DMS79 (cell line): Measurements from ENCODE around the gene CEACAM3.
A peak's percentile ranks its signal among the peaks of the same experiment; 100 is the strongest.
"Not testable (repeated sequence)": the region's sequence is repeated elsewhere in the genome, so short reads cannot be mapped to it uniquely, and the experiment has no call there.

ENCODE experiments used
- DNase-seq: peaks from one replicate; lab custom pipeline; 2025; lab: John Stamatoyannopoulos, UW

CEACAM3 gene

DNA sequence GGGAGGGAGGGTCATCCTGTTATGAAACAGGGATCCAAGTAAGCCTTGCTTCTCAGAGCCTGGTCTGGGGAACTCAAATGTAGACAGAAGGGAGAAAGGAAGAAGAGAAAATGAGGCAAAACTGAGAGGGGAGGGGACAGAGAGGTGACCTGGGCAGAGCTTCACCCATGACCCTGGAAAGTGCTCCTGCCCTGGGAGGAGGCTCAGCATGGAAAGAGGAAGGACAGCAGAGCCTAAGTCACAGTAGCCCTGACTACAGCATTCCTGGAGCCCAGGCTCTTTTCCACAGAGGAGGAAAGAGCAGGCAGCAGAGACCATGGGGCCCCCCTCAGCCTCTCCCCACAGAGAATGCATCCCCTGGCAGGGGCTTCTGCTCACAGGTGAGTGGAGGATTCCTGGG, at the start of gene CEACAM3:
CEACAM3 (plus strand) TSS at position 226 of the 400 bp plus-strand sequence; CDS start at position 317, 91 bp downstream.
- no peak for DNase-seq

DNA sequence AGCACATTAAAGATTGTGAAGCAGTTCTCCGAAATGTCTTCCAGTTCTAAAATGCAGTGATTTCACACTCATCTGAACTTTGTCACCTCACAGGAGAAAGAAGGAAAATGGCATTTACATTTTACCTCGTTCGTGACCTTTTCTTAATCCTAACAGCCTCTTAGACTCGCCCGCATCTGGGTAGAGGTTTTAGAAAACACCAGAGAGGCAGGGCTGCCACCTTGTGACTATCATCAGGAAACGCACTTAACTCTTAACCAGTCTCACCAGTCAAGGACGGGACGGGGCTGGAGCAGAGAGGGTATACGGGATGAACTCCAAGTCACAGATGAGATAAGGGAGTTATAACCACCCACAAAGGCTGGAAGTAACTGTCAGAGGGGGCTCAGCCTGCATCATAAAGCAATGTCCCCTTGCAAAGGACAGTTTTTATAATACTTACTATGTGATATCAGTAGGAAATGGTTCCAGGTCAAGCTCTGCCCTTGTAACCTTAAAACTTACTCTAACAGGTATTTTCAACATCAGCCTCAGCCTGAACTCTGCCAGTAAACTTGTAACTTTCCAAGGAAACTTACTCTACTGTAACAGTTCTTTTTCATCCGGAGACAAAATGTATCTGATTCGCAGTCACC, 49.7 kb upstream of the CEACAM3 start:
- DNase-seq: peak; percentile 80

DNA sequence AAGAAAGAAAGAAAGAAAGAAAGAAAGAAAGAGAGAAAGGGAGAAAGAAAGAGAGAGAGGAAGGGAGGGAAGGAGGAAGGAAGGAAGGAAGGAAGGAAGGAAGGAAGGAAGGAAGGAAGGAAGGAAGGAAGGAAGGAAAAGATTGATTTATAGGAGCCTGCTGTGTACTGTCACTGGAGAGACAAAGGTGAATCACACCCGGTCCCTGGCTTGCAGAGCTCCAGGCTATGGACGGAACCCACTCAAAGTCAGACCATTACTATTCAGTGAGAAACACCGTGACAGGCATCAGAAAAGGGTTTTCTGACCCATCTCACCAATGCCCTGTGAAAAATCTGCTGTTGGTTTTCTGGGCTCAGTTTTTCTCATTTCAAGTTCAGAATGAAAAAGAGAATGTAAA, 48.4 kb upstream of the CEACAM3 start:
- DNase-seq: no peak

DNA sequence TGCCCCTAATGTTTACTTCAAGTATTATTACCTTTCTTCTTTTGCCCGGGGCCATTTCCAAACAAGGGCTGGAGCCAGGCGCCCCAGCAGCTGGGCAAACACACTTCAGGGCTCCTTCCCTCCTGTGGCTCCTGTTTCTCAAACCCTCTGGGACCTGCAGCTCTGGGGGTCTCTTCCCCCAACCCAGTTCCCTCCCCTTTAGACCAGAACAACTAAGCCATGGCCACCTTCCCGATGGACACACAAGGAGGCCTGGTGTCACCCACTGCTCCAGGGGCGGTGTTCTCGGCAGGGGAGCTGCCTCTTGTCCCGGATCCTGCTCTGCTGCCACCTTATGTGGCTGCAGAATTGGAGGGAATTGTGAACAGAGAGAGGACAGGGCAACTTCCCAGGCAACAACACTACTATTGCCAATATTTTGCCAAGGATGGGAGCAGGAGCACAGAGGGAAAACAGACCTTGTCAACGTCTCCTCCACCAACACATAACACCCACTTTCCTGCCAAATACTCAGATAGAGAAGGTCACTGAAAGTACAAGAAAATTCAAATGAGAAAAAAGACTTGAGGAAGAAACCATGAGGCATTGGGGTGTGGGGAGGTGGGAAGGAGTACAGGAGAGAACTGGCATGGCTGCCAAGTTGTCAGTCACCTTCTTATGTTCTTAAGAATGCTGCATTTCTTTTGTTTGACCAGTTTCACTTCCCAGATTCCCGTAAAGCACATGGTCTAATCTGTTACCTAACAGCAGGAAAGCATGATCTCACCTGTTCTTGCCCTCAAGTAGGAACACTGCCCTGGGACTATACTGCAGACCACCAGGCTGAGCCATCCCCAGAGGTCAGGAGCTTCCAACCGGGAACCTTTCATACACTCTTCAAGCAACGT, 45.9 kb upstream of the CEACAM3 start:
- DNase-seq: peak; percentile 87

DNA sequence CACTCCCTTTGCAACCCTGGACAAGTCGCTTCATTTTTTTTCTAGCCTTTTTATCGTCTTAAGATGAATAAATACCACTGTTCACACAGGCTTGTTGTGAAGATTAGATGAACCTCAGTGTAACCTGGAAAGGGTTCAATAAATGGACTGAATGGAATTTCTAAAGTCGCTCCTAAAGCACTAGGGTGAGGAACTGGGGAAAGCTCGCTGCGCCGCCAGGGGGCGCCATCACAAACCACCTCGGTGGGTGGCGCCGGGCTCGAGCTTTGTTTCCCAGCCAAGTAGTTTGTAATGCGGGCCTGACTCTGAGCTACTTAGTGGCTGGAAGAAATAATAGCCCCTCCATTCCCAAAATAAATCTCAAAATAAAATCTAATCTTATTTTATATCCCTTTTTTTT, 43.2 kb upstream of the CEACAM3 start:
- no peak for DNase-seq

DNA sequence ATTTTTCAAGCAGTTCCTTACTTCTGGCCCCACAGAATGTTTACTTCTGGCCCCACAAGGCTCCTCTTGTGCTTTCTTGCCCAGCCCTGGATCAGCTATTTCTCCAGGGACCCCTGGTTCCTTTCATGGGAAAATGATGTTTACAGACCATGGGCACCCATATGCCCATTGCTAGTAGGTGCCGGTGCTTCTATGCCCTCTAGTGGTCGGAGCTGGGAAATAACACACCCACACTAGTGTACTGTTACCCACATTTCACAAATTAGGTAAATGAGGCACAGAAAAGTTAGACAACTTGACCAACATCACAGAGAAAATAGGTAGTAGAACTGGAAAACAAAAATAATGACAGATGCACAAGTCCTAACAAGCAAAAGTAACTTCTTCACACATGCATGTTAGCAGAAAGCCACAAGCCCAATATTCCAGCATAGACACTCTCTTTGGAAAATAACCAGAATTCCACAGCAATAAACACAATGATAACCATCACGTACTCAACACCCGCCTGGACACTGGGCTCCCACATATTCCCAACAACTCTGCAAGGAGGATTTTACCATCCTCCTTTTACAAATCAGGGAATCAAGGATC, 42.4 kb upstream of the CEACAM3 start:
- DNase-seq: no peak

DNA sequence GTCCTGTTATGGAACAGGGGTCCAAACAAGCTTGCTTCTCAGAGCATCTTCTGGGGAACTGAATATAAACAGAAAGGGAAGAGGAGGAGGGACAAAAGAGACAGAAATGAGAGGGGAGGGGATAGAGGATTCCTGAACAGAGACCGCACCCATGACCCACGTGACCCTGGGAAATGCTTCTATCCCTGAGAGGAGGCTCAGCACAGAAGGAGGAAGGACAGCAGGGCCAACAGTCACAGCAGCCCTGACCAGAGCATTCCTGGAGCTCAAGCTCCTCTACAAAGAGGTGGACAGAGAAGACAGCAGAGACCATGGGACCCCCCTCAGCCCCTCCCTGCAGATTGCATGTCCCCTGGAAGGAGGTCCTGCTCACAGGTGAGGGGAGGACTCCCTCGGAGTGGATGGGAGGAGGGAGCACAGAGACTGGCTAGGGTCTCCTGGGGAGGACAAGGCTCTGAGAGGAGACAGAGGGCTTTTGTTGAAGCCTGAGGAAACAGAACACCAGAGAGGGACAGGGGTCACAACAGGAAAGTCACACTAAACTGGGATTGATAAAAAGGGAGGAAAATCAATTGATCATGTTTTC, 41.0 kb upstream of the CEACAM3 start, which contains the start of gene CEACAM6:
CEACAM6 (plus strand) TSS at position 203 of the 586 bp plus-strand sequence; CDS start at position 312, 109 bp downstream.
- DNase-seq: no peak

DNA sequence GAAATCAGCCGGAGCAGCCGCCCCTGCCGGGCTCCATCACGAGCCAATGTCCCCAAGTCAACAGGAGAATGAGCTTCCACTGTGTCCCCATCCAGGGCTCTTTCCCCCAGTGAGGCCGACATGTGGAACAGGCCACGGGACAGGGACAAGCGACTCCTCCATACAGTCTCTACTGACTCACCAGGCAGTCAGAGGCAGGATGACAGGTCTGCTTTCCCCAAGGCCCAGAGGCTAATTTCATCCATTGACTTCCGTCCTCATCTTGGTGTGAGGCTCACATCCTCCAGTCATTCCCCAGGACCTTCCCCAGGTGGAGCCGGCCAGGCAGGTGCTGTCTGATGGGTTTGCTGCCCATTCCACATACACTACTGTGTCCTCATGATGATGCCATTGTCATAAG, 37.5 kb upstream of the CEACAM3 start:
- DNase-seq: no peak

DNA sequence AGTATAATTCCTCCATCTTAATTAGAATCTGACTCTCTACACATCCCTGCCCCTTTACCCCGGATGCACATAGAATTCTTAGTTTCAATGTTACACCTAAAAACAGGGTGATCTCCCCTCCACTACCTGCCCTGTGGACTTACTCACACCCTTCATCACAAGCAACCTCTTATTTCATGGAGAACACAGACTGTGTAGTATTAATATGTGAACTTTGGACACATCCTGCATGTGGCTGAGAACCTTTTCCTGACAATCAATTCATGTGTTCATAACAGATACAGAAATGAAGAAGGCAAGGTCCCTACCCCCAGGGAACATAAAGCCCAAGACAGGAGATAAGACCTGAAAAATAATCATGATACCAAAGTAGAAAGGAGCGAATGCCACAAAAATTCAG, 29.3 kb upstream of the CEACAM3 start:
- no peak for DNase-seq

DNA sequence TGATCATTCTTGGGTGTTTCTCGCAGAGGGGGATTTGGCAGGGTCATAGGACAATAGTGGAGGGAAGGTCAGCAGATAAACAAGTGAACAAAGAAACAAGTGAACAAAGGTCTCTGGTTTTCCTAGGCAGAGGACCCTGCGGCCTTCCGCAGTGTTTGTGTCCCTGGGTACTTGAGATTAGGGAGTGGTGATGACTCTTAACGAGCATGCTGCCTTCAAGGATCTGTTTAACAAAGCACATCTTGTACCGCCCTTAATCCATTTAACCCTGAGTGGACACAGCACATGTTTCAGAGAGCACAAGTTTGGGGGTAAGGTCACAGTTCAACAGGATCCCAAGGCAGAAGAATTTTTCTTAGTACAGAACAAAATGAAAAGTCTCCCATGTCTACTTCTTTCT, 28.3 kb upstream of the CEACAM3 start:
- DNase-seq: not testable (repeated sequence)

DNA sequence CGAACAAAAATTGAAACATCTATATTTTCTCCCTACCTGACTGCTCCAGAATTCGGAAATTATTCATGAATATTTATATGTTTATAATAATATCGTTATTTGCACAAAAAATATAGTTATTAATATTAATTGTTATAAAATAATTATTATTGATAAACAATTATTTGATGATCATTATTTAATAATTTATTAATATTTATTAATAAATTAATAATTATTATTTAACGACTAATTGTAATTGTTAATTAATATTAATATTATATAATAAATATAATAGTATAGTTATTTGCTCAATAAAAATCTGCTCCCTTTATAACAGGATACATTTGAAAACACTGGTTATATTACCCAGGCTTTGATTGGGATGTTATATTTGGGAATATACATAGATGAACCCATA, 26.8 kb upstream of the CEACAM3 start:
- DNase-seq: no peak

DNA sequence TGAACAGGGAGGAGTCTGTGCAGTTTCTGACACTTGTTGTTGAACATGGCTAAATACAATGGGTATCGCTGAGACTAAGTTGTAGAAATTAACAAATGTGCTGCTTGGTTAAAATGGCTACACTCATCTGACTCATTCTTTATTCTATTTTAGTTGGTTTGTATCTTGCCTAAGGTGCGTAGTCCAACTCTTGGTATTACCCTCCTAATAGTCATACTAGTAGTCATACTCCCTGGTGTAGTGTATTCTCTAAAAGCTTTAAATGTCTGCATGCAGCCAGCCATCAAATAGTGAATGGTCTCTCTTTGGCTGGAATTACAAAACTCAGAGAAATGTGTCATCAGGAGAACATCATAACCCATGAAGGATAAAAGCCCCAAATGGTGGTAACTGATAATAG, 25.0 kb upstream of the CEACAM3 start:
- no peak for DNase-seq

DNA sequence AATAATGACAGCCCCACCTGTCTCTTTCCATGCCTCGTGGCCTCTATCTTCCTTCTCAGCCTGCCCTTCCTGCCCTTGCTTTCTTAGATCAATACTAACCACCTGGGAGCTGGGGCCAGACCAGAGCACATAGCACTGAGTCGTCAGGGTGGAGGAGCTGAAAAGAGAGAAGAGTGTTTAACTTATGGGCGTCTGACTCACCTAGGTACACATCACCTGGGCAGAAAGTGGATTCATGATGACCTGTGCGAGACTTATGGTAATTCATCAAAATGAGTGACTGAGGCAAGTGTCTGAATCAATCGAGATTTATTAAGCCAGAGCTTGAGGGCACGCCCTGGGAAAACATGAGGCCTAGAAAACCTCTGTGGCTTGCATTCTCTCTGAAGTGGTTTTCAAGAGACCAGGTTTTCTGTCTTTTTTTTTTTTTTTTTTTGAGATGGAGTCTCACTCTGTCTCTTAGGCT, 21.8 kb upstream of the CEACAM3 start:
- DNase-seq: peak; percentile 97

DNA sequence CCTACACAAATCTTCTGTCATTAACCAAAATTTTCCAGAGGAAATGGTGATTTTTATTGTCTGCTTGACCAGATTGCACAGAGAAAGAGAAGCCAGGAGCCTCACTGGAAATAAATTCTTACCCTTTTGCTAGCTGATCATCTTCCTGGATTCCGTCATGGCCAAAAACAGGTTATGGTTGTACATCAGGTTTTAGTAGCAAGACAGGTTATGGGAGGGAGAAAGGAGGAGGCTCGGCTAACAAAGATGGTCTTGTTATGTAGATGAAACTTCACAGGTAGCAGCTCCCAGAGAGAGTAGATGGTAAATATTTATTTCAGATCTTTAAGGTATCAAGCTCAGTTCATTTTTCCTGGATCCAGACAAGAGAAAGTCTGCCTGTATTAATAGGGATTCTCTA, 19.7 kb upstream of the CEACAM3 start:
- no peak for DNase-seq

DNA sequence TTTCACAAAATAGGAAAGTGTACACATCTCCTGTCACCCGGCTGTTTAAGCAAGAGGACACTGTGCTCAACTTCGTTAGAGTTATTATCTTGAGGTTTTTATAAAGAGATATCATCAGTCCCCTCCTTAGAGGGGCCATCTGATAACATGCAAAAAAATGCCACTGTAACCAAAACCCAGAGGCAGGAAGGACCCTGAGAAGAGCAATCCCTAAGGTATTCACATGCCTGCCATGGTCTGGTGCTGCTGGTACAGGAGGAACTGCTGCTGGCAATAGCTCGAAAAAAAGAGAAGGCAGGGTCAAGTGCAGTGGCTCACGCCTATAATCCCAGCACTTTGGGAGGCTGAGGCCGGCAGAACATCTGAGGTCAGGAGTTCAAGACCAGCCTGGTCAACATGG, 12.8 kb upstream of the CEACAM3 start:
- DNase-seq: no peak

DNA sequence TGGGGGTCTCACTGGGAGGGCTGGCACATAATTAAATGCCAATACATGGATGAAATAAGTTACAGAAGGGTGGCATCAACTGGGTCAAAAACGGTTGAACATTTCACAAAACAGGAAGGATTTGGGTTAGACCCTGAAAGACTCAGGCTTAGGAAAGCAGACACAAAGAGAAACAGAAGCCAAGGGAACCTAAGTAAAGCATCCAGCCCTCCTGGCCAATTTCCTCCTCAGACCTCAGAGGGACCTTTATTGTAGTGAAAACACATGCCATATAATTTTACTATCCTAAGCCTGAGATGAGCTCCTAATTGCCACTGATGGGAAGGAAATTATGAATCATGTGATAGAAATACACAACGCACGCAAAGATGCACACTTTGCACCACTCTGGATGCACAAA, 12.1 kb upstream of the CEACAM3 start:
- DNase-seq: no peak

DNA sequence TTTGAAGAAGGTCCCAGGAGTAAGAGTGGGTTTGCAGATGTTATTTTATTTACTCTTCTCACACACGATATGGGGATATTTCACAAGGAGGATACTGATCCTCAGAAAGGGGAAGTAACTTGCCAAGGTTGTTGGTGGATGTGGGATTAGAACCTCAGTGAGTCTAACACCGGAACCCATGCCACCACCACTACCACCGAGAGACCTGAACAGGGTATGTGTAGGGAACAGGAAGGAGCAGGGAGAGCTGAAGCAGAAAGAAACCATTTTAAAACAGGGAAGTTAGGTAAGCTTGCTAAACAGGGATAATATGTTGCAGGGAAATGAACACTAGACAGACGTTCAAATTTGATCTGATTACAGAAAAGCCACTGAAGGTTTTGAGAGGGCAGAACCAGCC, 11.6 kb upstream of the CEACAM3 start:
- no peak for DNase-seq

DNA sequence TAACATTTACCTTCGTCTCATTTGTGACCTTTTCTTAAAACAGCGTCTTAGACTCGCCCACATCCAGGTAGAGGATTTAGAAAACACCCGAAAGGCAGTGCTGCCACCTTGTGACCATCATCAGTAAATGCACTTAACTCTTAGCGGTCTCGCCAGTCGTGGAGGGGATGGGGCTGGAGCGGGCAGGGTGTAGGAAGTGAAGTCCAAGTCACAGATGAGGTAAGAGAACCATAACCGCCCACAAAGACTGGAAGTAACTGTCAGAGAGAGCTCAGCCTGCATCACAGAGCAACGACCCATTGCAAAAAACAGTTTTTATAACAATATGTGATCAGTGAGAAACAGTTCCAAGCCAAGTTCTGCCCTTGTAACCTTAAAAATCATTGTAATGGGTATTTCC, 10.7 kb upstream of the CEACAM3 start:
- peak; percentile 85 for DNase-seq

DNA sequence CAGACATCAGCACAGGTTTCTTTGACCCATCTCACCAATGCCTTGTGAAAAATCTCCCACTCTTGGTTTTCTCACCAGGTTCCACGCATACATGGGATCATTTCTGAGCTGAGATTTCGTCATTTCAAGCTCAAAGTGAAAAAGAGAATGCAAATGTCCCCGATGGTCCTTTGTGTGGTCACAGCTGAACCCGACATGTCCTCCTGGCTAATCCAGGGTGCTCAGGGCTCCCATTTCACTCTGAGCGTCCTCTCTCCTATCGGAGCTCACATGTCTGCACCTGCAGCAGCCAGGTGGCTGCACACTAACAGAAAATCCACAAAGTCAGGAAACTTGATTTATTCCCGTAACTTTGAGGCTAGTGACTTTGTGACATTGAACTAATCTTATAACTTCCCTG, 9.3 kb upstream of the CEACAM3 start:
- no peak for DNase-seq

DNA sequence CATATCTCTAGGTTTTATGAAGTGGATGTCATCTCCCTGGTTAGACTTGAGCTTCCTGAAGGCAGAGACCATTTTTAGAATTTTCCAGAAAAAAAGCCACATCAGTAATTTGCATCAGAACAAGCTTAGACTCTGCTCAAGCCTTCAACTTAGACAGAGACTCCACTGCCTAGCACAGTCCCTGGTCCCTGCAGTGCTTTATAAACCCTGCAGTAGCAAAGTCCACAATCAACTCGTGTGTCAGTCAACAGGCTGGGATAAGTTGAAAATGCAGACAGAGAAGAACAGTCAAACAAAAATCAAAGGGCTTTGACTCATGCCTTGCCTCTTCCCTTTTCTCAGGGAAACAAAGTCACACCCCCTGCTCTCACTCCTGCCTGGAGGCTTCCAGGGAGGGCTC, 7.9 kb upstream of the CEACAM3 start:
- not testable (repeated sequence) for DNase-seq

DNA sequence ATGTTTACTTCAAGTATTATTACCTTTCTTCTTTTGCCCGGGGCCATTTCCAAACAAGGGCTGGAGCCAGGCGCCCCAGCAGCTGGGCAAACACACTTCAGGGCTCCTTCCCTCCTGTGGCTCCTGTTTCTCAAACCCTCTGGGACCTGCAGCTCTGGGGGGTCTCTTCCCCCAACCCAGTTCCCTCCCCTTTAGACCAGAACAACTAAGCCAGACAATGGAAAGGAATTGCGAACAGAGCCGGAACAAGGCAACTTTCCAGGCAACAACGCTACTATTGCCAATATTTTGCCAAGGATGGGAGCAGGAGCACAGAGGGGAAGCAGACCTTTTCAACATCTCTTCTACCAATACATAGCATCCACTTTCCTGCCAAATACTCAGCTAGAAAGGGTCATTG, 7.3 kb upstream of the CEACAM3 start:
- peak; percentile 88 for DNase-seq
